ENCODE measurements around the gene QPCT.

QPCT gene

DNA sequence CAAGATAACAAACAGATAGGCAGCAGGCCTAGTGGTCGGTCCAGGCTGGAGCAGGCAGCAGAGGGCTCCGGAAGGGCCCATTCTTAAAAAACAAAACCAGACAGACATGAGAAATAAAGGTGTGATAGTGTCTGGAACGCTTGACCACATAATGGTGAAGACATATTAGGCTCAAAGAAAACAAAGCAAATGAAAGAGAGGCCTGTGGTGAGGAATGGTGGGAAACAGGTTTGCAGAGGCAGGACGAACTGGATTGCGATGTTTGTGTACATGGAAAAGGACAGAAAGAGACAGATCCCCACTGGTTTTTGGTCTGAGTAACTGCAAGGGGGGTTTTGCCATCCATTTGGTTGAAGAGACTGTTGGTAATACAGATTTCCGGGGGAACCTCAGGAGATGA lies 19.9 kb downstream of the QPCT start:
- Histone ChIP-seq H3K27ac (no peak overlapping the region), H3K9me3 (ENCODE audit: severe bottlenecking) (no peaks in the 10 kb centered on the region), H3K27me3 (ENCODE audit: insufficient read depth, low read depth, severe bottlenecking) (no peaks in the 10 kb centered on the region), H3K36me3 (no peaks in the 10 kb centered on the region), H3K4me3 (ENCODE audit: low read depth, low read length) (no peak overlapping the region)
- TF ChIP-seq CTCF (IDR thresholded peaks at IDR 0.05; ENCODE audit: low read depth, low read length): no peak
- DNase-seq: no peak

DNA sequence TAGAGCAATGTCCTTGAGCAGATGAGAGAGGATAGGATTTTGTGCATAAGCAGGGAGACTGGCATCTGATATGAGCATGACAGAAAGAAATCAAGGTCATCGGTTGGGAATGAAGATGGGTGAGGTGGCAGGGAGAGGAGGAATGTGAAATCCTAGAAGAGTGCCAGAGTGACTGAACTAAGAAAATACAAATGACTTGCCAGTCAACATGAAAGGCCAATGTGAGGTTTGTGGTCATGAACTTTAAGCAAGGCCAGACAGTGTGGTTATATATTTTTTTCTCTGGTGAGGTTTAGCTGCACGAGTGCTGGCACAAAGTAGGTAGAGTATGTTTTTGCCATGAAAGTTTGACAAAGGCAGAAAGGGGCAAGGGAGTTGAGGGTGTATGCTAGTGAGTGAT lies 21.2 kb downstream of the QPCT start:
- no peak for TF ChIP-seq CTCF (IDR thresholded peaks at IDR 0.05; ENCODE audit: low read depth, low read length)
- Histone ChIP-seq H3K27ac (no peak overlapping the region), H3K36me3 (no peaks in the 10 kb centered on the region), H3K27me3 (ENCODE audit: insufficient read depth, low read depth, severe bottlenecking) (no peaks in the 10 kb centered on the region), H3K4me3 (ENCODE audit: low read depth, low read length) (no peak overlapping the region), H3K9me3 (ENCODE audit: severe bottlenecking) (no peaks in the 10 kb centered on the region)
- no peak for DNase-seq

DNA sequence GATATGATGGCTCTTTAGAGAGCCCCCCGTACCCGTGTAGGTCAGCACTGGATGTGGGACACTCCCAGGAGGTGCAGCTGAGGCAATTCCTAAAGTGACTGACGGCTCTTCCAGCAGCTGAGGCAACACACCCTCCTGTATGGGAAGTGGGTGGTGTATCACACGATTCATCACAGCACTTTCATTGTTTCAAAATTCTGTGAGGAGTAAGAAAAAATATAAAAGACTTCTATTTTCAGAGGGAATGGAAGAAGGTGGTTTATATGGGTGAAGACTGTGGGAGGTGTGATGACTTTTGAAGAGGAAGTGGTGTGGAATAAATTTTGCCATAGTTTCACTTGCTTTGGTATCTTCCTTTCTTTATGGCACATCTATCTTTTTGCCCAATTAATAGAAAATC lies 22.3 kb downstream of the QPCT start:
- H3K4me3 ChIP-seq (ENCODE audit: low read depth, low read length): no peak overlapping the region
- H3K27ac ChIP-seq: no peak overlapping the region
- no peaks in the 10 kb centered on the region for H3K36me3 ChIP-seq
- no peak for TF ChIP-seq CTCF (IDR thresholded peaks at IDR 0.05; ENCODE audit: low read depth, low read length)
- H3K27me3 ChIP-seq (ENCODE audit: insufficient read depth, low read depth, severe bottlenecking): no peaks in the 10 kb centered on the region
- no peak for DNase-seq
- H3K9me3 ChIP-seq (ENCODE audit: severe bottlenecking): no peaks in the 10 kb centered on the region

GRCh38 chr2:37367310-37367709 lies 22.9 kb downstream of the QPCT start:
- TF ChIP-seq CTCF (IDR thresholded peaks at IDR 0.05; ENCODE audit: low read depth, low read length): no peak
- no peak for DNase-seq
- Histone ChIP-seq H3K9me3 (ENCODE audit: severe bottlenecking) (no peaks in the 10 kb centered on the region), H3K27me3 (ENCODE audit: insufficient read depth, low read depth, severe bottlenecking) (no peaks in the 10 kb centered on the region), H3K36me3 (no peaks in the 10 kb centered on the region), H3K4me3 (ENCODE audit: low read depth, low read length) (no peak overlapping the region), H3K27ac (no peak overlapping the region)

DNA sequence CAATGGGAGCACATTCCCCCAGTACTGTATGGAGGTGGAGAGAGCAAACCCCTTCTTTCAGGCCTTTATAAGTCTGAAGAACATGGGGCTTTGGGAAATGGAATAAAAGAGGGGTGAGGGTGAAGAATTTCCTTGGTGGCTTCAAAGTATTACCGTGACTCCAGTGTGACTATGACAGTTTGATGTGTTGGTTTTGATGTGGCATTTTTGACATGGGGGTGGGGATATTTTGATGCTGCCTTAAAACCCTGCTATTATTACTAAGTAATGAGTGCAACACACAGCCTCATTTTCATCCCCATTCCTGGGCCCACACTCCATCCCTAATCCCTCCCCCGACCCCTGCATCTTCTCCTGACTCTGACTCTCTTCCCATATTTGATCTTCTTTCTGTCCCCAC lies 23.6 kb downstream of the QPCT start:
- no peak for TF ChIP-seq CTCF (IDR thresholded peaks at IDR 0.05; ENCODE audit: low read depth, low read length)
- DNase-seq: no peak
- Histone ChIP-seq H3K27me3 (ENCODE audit: insufficient read depth, low read depth, severe bottlenecking) (no peaks in the 10 kb centered on the region), H3K4me3 (ENCODE audit: low read depth, low read length) (no peak overlapping the region), H3K9me3 (ENCODE audit: severe bottlenecking) (no peaks in the 10 kb centered on the region), H3K36me3 (no peaks in the 10 kb centered on the region), H3K27ac (no peak overlapping the region)

GRCh38 chr2:37370666-37371065 lies 26.2 kb downstream of the QPCT start:
- TF ChIP-seq CTCF (IDR thresholded peaks at IDR 0.05; ENCODE audit: low read depth, low read length): no peak
- no peaks in the 10 kb centered on the region for H3K27me3 ChIP-seq (ENCODE audit: insufficient read depth, low read depth, severe bottlenecking)
- no peak for DNase-seq

More at GRCh38 chr2:37370666-37371065, 26.2 kb downstream of the QPCT start:
- H3K27ac ChIP-seq: no peak overlapping the region
- H3K4me3 ChIP-seq (ENCODE audit: low read depth, low read length): no peak overlapping the region
- H3K36me3 ChIP-seq: no peaks in the 10 kb centered on the region
- H3K9me3 ChIP-seq (ENCODE audit: severe bottlenecking): no peaks in the 10 kb centered on the region

Data from WERI-Rb-1 (cell line).